WI38 (cell line): ENCODE measurements around the gene TCERG1L.

Source experiments
- H3K4me3 ChIP-seq: 2 replicates; pipeline ENCODE4 v1.5.1; 2011; ENCODE audit warnings: low read depth, mild to moderate bottlenecking, control low read depth, low read length
- CTCF ChIP-seq: IDR thresholded peaks from 2 replicates; pipeline ENCODE4 v1.5.1; 2012; ENCODE audit warnings: low read depth, mild to moderate bottlenecking, control low read depth, low read length

The TCERG1L gene

DNA sequence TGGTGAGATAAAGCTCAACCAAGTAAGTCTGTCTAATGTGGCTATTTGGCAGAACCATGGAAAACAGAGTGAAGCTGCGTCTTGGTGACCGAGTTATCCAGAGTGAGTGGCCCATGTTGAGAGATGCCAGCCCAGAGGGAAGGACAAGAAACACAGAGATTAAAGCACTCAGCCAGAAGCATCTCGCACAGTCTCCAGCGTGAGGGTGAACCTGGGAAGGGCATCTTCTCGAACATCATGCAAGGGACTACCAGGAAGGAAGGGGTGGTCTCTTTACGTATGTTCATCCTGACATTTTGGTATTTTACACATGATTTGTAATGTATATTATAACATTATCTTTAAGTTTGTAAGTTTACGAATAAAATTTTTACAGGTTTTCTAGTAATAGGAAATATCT, 146.4 kb downstream of the TCERG1L start:
- H3K4me3 ChIP-seq: no peak overlapping the region
- TF ChIP-seq CTCF: no peak

- H3K4me3 ChIP-seq: no peak overlapping the region
- no peak for TF ChIP-seq CTCF
Measured at GRCh38 chr10:131162866-131163843, 148.4 kb downstream of the TCERG1L start.

DNA sequence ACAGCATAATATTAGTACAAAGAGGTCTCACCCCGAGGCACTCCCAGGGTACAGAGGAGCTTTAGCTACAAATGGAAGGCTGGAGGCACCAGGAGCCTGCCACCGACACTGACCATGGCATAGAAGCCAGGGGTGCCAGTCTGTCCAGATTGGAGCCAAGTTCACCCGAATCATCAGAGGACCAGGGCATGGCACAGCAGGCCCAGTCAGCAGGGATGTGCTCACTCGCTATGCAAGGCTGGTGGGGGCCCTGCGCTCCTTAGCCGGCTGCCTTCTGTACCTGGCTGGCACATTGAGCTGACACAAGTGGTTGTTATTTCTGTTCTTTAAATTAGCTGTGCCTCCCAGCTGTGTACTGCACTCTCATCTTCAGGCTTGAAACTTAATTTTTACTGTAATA, 149.3 kb downstream of the TCERG1L start:
- H3K4me3 ChIP-seq: no peak overlapping the region
- no peak for TF ChIP-seq CTCF

- no peak for TF ChIP-seq CTCF
- H3K4me3 ChIP-seq: no peak overlapping the region
Measured at GRCh38 chr10:131161087-131161486, 150.4 kb downstream of the TCERG1L start.

GRCh38 chr10:131160219-131160875, 151.2 kb downstream of the TCERG1L start:
- no peak overlapping the region for H3K4me3 ChIP-seq
- no peak for TF ChIP-seq CTCF

DNA sequence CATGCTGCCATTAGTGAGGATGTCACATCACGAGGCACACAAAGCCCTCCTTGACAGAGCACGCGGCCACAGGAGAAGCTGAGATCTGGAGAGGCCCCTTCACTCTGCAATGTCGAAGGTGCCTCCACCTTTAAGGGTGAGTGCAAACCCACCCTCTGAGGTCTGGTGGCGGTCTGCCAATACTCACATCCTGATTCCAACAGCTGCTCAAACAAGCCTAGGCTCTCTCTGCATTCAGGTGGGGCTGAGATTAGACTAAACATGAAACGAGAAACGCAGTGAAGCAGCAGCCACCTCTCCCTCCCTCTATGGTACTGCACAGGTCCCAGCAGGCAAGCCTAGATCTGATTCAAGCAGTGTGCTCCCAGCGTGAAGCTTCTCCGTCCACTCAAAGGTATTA, 151.8 kb downstream of the TCERG1L start:
- no peak for TF ChIP-seq CTCF
- no peak overlapping the region for H3K4me3 ChIP-seq

- no peak for TF ChIP-seq CTCF
- H3K4me3 ChIP-seq: no peak overlapping the region
Measured at GRCh38 chr10:131158695-131159094, 152.8 kb downstream of the TCERG1L start.
